CD14-positive monocyte (primary cell): ENCODE data around the gene MIOX. TPM values are rescaled to one million over a fixed set of nuclear protein-coding genes. Genes with fewer than 3 reads are reported as not detected.

Source experiments
- DNase-seq, 3 donors: peaks; one replicate each; pipeline ENCODE4 v3.0.0-alpha.2; 2011 to 2022
- H2AFZ ChIP-seq: 2 replicates; pipeline ENCODE4 v1.6.0; 2012; ENCODE audit warnings: mild to moderate bottlenecking, low read depth, low read length, inconsistent platforms; ENCODE audit not compliant: insufficient read depth, poor library complexity, severe bottlenecking
- H3K27ac ChIP-seq, 2 donors: 1 replicate in 1 of 2; 2 replicates in 1 of 2; pipeline ENCODE4 v1.5.1; 2012 to 2013; ENCODE audit warnings: low read length in 2 of 2, control low read depth in 1 of 2, inconsistent platforms in 1 of 2, low read depth in 1 of 2, mild to moderate bottlenecking in 1 of 2
- H3K27me3 ChIP-seq, 2 donors: one replicate each; pipeline versions ENCODE4 v1.6.0 to v1.6.1; 2011 to 2013; ENCODE audit warnings: low read length in 2 of 2; ENCODE audit not compliant: control insufficient read depth in 2 of 2, insufficient read depth in 2 of 2
- H3K36me3 ChIP-seq, 2 donors: replicated peaks in 1 of 2; 1 replicate in 1 of 2; 2 replicates in 1 of 2; pipeline versions ENCODE4 v1.5.1 to v1.6.1; 2012 to 2013; ENCODE audit warnings: low read length in 2 of 2, control low read depth in 1 of 2, inconsistent platforms in 1 of 2, mild to moderate bottlenecking in 1 of 2; ENCODE audit not compliant: insufficient read depth in 2 of 2, control insufficient read depth in 1 of 2
- H3K4me1 ChIP-seq, 2 donors: 1 replicate in 1 of 2; 2 replicates in 1 of 2; pipeline versions ENCODE4 v1.5.1 to v1.6.1; 2012 to 2013; ENCODE audit warnings: low read length in 2 of 2, control low read depth in 1 of 2, inconsistent platforms in 1 of 2, mild to moderate bottlenecking in 1 of 2, moderate library complexity in 1 of 2; ENCODE audit not compliant: insufficient read depth in 2 of 2, control insufficient read depth in 1 of 2
- H3K4me2 ChIP-seq: replicated peaks from 2 replicates; pipeline ENCODE3; 2012; ENCODE audit warnings: low read length, moderate library complexity, mild to moderate bottlenecking; ENCODE audit not compliant: poor library complexity, severe bottlenecking; ENCODE audit errors: extremely low read depth
- H3K4me3 ChIP-seq, 3 experiments: fragments of 200-600 bp in 1 of 3; sonication (generic) in 1 of 3; replicated peaks in 1 of 3; 1 replicate in 2 of 3; 2 replicates in 1 of 3; pipeline ENCODE4 v1.5.1; 2011 to 2013; ENCODE audit warnings: low read length in 3 of 3, mild to moderate bottlenecking in 3 of 3, control low read depth in 2 of 3, low read depth in 2 of 3, inconsistent platforms in 1 of 3, moderate library complexity in 1 of 3
- H3K79me2 ChIP-seq: 2 replicates; pipeline ENCODE4 v1.6.0; 2012; ENCODE audit warnings: mild to moderate bottlenecking, control low read depth, inconsistent platforms, low read length, moderate library complexity; ENCODE audit not compliant: insufficient read depth
- H3K9ac ChIP-seq: 2 replicates; pipeline ENCODE4 v1.6.0; 2017; ENCODE audit warnings: low read length, mild to moderate bottlenecking; ENCODE audit not compliant: insufficient read depth, poor library complexity, severe bottlenecking
- H3K9me3 ChIP-seq, 2 donors: replicated peaks in 1 of 2; 1 replicate in 1 of 2; 2 replicates in 1 of 2; pipeline versions ENCODE4 v1.5.1 to v1.6.1; 2012 to 2013; ENCODE audit warnings: low read length in 2 of 2, control low read depth in 1 of 2; ENCODE audit not compliant: control insufficient read depth in 1 of 2, insufficient read depth in 1 of 2
- H4K20me1 ChIP-seq: 2 replicates; pipeline ENCODE4 v1.6.0; 2012; ENCODE audit warnings: mild to moderate bottlenecking, low read length, control low read depth, moderate library complexity; ENCODE audit not compliant: insufficient read depth
- H3K27ac Mint-ChIP-seq, 7 donors: one replicate each; pipeline ENCODE4 v1.8.0; 2020; ENCODE audit warnings: mild to moderate bottlenecking in 7 of 7, mixed read lengths in 7 of 7, moderate library complexity in 6 of 7, inconsistent platforms in 2 of 7
- H3K27me3 Mint-ChIP-seq, 3 donors: one replicate each; pipeline ENCODE4 v1.8.0; 2021 to 2022; ENCODE audit warnings: low read depth in 3 of 3, mild to moderate bottlenecking in 3 of 3, mixed read lengths in 3 of 3, moderate library complexity in 3 of 3, inconsistent platforms in 1 of 3
- H3K36me3 Mint-ChIP-seq, 2 donors: one replicate each; pipeline ENCODE4 v1.8.0; 2020; ENCODE audit warnings: mixed read lengths in 2 of 2, inconsistent platforms in 1 of 2, mild to moderate bottlenecking in 1 of 2
- H3K4me1 Mint-ChIP-seq: one replicate; pipeline ENCODE4 v1.8.0; 2020; ENCODE audit warnings: mild to moderate bottlenecking, mixed read lengths
- H3K4me3 Mint-ChIP-seq, 2 donors: one replicate each; pipeline ENCODE4 v1.8.0; 2020; ENCODE audit warnings: mild to moderate bottlenecking in 2 of 2, mixed read lengths in 2 of 2, moderate library complexity in 1 of 2
- H3K9me3 Mint-ChIP-seq, 7 donors: one replicate each; pipeline ENCODE4 v1.8.0; 2020 to 2022; ENCODE audit warnings: mixed read lengths in 7 of 7, mild to moderate bottlenecking in 6 of 7, moderate library complexity in 6 of 7, inconsistent platforms in 2 of 7
- CTCF ChIP-seq: fragments of 200-600 bp; IDR thresholded peaks from one replicate; pipeline ENCODE4 v1.8.0; 2022; ENCODE audit warnings: antibody characterized with exemption, mild to moderate bottlenecking
- WGBS: methylation state at CpG from one replicate; pipeline ENCODE4 v1.1.5; 2013; ENCODE audit warnings: missing lambda C conversion rate; ENCODE audit not compliant: insufficient coverage; 5-methylcytosine and 5-hydroxymethylcytosine counted together
- intact Hi-C, 2 donors: fragments of 100-400 bp; cut with micrococcal nuclease; formaldehyde crosslinking; loops; one replicate each; pipeline versions ENCODE4 v1.15.0 to v1.15.1; 2023
- polyA plus RNA-seq, 3 donors: library from polyadenylated mRNA; depleted of rRNA in 1 of 3; unstranded in 2 of 3; stranded (reverse) in 1 of 3; fragments of 300-500 nt in 2 of 3; fragments of >200 nt in 1 of 3; fragmentation: Illumina TruSeq in 2 of 3; gene quantifications; 1 replicate in 2 of 3; 2 replicates in 1 of 3; pipeline ENCODE4 v1.2.3, GENCODE V29; 2012 to 2021

MIOX gene
- polyA plus RNA-seq, 3 donors: not detected

- no peak for TF ChIP-seq CTCF
- intact Hi-C loops: loop anchor here (1.0 to 5.0 kb wide), 4 partner anchors 13 to 93 kb away; partner anchors contain the start of genes CHKB (in 2 of the 2) and SYCE3 (in 1 of the 2)
- H3K79me2 ChIP-seq: peaks cover 89% of the 10 kb centered on the region
- WGBS: 53% methylated on average over 6 of the region's 15 CpGs
- peaks cover 61 to 85% of the 10 kb centered on the region in 2 donors for H3K4me1 ChIP-seq
- peaks cover 44% of the 10 kb centered on the region for H3K4me1 Mint-ChIP-seq
- no peaks in the 10 kb centered on the region for H3K27me3 ChIP-seq
- peak overlapping the region; percentile 100 for H3K9ac ChIP-seq
- H3K4me2 ChIP-seq: peak overlapping the region; percentile 95
- no peaks in the 10 kb centered on the region for H3K27me3 Mint-ChIP-seq
- H3K9me3 Mint-ChIP-seq: no peaks in the 10 kb centered on the region
- peak overlapping the region; percentile 72 to 99 (median 73) for H3K4me3 ChIP-seq
- H3K27ac ChIP-seq: peak overlapping the region; percentile 100
- peaks cover 58% of the 10 kb centered on the region for H4K20me1 ChIP-seq
- H3K36me3 ChIP-seq: peaks cover 20 to 26% of the 10 kb centered on the region in 2 donors
- no peak for DNase-seq
- no peak overlapping the region for H2AFZ ChIP-seq
- peak overlapping the region; percentile 91 to 95 for H3K4me3 Mint-ChIP-seq
- H3K27ac Mint-ChIP-seq: peak overlapping the region; percentile 94 to 100 (median 97)
- H3K9me3 ChIP-seq: no peaks in the 10 kb centered on the region
- H3K36me3 Mint-ChIP-seq: peaks cover 29 to 35% of the 10 kb centered on the region in 2 donors
Measured at GRCh38 chr22:50528682-50529415, 42.2 kb downstream of the MIOX start.

GRCh38 chr22:50529416-50529896, 42.8 kb downstream of the MIOX start:
- Histone ChIP-seq H3K4me3 (peak overlapping the region; percentile 72 to 99 (median 73)), H2AFZ (no peak overlapping the region), H3K4me2 (peak overlapping the region; percentile 95), H4K20me1 (peaks cover 52% of the 10 kb centered on the region), H3K27ac (peak overlapping the region; percentile 100), H3K36me3 (peaks cover 14 to 20% of the 10 kb centered on the region in 2 donors), H3K79me2 (peaks cover 83% of the 10 kb centered on the region), H3K4me1 (peaks cover 61 to 85% of the 10 kb centered on the region in 2 donors), H3K9me3 (no peaks in the 10 kb centered on the region), H3K9ac (peak overlapping the region; percentile 100), H3K27me3 (no peaks in the 10 kb centered on the region)
- no peaks in the 10 kb centered on the region for H3K27me3 Mint-ChIP-seq
- 24% methylated on average over 47 of the region's 50 CpGs for WGBS
- no peak for TF ChIP-seq CTCF
- DNase-seq: peak in 1 of 3 donors; percentile 44
- no peaks in the 10 kb centered on the region for H3K9me3 Mint-ChIP-seq
- peaks cover 27 to 30% of the 10 kb centered on the region in 2 donors for H3K36me3 Mint-ChIP-seq
- H3K4me3 Mint-ChIP-seq: peak overlapping the region; percentile 91 to 95
- intact Hi-C loops: loop anchor here (1.0 to 5.0 kb wide), 4 partner anchors 13 to 93 kb away; partner anchors contain the start of genes CHKB (in 2 of the 2) and SYCE3 (in 1 of the 2)
- peak overlapping the region; percentile 94 to 100 (median 97) for H3K27ac Mint-ChIP-seq
- H3K4me1 Mint-ChIP-seq: peaks cover 47% of the 10 kb centered on the region
